C4-2B (cell line): ENCODE measurements around the gene FAM162A.

Experiments used
- CTCF ChIP-seq: fragments of 450-650 bp; conservative IDR thresholded peaks from 2 replicates; pipeline ENCODE4 v1.5.1; 2017; ENCODE audit warnings: mild to moderate bottlenecking
- ZFX ChIP-seq: fragments of 450-650 bp; IDR thresholded peaks from 2 replicates; pipeline ENCODE4 v1.6.1; 2017

- no peak for TF ChIP-seq CTCF
- no peak for TF ChIP-seq ZFX
Measured at GRCh38 chr3:122343654-122344053, 40.3 kb upstream of the FAM162A start.
